Measurements from ENCODE around the gene VRK3.
A peak's percentile ranks its signal among the peaks of the same experiment; 100 is the strongest.

VRK3 gene

DNA sequence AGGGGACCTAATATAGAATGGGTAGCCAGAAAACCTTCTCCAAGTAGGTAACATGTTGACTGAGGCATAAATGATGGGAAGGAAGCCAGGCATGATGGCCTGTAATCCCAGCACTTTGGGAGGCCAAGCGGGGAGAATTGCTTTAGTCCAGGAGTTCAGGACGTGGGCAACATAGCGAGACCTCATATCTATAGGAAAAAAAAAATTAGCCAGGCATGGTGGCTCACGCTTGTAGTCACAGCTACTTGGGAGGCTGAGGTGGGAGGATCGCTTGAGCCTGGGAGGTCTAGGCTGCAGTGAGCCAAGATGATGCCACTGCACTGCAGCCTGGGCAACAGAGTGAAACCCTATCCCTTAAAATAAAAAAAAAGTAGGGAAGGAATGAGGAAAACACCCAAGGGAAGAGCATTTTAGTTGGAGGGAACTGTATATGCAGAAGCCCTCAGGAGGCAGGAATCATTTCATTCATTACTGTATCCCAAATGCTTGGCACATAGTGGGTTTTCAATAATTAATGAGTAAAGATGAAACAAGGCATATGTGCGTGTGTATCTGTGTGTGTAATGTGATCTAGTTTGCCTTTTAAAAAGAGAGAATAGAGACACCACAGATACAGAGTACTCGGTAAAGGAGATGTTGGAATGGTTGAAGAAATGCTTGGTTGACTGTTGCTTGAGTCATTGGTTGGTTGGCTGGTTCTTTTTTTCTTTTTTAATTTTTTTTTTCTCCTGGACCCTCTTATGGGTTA, 93.7 kb downstream of the VRK3 start:
- H3K4me3 ChIP-seq: peak overlapping the region; percentile 94
- DNase-seq (ENCODE audit: low read depth, low spot score): no peak
- H3K9ac ChIP-seq (ENCODE audit: insufficient read length): no peak overlapping the region
- peaks cover 62% of the 10 kb centered on the region for H3K36me3 ChIP-seq (ENCODE audit: insufficient read depth, low read length)
- no peaks in the 10 kb centered on the region for H3K9me3 ChIP-seq (ENCODE audit: low read depth, low read length)
- TF ChIP-seq EZH2 (IDR thresholded peaks at IDR 0.05): no peak
- no peak for TF ChIP-seq POLR2AphosphoS5 (IDR thresholded peaks at IDR 0.05; ENCODE audit: borderline replicate concordance, low read depth, low read length)
- no peak for TF ChIP-seq FOXP2 (optimal IDR thresholded peaks at IDR 0.05; ENCODE audit: control extremely low read depth, extremely low read length, insufficient read depth)
- no peak overlapping the region for H3K27ac ChIP-seq

DNA sequence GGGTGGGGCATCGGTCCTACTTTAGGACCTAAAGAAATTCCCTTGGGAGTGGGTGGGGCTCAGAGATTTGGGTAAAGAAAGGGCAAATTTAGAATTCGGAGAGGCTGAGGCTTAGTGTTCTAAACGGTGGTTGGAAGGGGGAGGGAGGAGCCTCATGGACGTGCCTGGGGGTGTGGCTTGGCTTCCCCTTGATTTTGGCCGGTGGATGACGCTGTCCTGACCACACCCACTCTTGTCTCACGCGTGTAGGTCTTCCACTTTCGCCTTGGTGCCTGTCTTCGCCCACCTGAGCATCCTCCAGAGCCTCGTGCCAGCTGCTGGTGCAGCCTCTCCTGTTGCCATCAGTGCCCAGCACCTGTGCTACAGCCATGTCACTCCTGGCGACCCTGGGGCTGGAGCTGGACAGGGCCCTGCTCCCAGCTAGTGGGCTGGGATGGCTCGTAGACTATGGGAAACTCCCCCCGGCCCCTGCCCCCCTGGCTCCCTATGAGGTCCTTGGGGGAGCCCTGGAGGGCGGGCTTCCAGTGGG, 94.6 kb downstream of the VRK3 start:
- DNase-seq (ENCODE audit: low read depth, low spot score): no peak
- Histone ChIP-seq H3K9me3 (ENCODE audit: low read depth, low read length) (no peaks in the 10 kb centered on the region), H3K27ac (peak overlapping the region; percentile 99), H3K36me3 (ENCODE audit: insufficient read depth, low read length) (peaks cover 69% of the 10 kb centered on the region), H3K9ac (ENCODE audit: insufficient read length) (peak overlapping the region; percentile 100), H3K4me3 (peak overlapping the region; percentile 94)
- TF ChIP-seq FOXP2 (optimal IDR thresholded peaks at IDR 0.05; ENCODE audit: control extremely low read depth, extremely low read length, insufficient read depth) (no peak), EZH2 (IDR thresholded peaks at IDR 0.05) (no peak), POLR2AphosphoS5 (IDR thresholded peaks at IDR 0.05; ENCODE audit: borderline replicate concordance, low read depth, low read length) (no peak)

DNA sequence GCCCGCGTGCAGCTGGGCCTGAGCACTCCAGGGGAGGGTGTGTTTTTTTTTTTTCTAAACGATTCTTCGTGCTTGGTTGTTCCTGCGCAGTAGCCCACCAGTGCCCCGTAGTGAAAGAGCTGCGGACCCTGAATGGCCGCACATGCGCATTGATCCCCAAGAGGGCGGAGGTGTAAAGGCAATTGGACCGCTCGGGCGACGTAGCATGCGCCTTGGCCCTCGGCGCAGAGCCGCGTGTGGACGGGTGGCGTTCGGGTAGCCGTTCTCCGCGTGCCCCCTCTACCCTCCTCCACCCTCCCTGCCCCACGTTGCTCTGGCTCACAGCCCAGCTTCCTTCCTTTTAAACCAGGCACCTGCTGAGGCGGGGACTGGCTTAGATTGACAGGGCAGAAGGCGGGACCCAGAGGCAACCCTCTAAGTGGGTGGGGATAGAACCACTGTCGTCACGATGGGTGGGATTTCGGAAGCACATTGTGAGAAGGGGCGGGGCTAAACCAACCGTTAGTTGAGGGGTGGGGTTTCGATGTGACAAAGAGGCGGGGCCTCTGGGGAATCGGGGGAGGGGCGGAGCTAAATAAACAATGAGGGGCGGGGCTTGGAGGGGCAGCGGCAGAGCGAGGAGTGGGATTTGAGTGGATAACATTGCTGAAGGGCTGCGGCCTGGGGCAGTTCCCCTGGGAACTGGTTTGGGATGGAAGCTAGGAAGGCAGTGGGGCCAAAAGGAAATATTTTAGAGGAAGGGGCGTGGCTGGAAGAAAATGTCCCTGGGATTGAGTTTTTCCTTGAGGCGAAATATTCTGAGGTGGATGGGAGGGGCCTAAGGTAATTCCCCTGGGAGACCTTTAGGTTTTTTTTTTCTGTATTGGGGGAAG, 95.3 kb downstream of the VRK3 start:
- DNase-seq (ENCODE audit: low read depth, low spot score): peak; percentile 97
- no peaks in the 10 kb centered on the region for H3K9me3 ChIP-seq (ENCODE audit: low read depth, low read length)
- no peak for TF ChIP-seq EZH2 (IDR thresholded peaks at IDR 0.05)
- peak; percentile 92 for TF ChIP-seq POLR2AphosphoS5 (IDR thresholded peaks at IDR 0.05; ENCODE audit: borderline replicate concordance, low read depth, low read length)
- peaks cover 76% of the 10 kb centered on the region for H3K36me3 ChIP-seq (ENCODE audit: insufficient read depth, low read length)
- peak overlapping the region; percentile 94 for H3K4me3 ChIP-seq
- H3K27ac ChIP-seq: peak overlapping the region; percentile 99
- H3K9ac ChIP-seq (ENCODE audit: insufficient read length): peak overlapping the region; percentile 100

DNA sequence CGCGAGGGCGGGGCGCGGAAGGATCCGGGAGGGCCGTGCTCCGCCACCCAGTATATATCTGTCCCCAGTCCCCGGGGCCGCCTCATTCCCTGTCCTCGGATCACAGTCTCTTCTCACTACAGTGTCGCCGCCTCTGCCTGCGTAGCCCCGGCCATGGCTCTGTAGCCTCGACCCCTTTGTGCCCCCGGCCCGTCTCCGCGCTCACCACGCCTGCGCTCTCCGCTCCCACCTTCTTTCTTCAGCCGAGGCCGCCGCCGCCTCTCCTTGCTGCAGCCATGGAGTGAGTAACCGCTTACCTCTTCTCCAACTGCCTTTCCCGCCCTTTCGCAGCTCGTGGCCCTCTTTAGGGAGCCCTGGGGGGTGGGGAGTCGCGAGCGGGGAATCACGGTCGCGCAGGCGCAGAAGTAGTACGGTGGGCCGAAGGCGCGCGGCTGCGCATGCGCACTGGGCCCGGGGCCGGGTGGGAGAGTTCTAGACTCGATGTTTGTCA, 96.0 kb downstream of the VRK3 start, which contains the start of the genes ATF5 and NUP62:
TSS of gene ATF5 (plus strand) at position 85 of the 490 bp plus-strand sequence. CDS start 1,646 bp downstream, outside the sequence.
TSS of gene NUP62 (minus strand) at position 384 of the 490 bp plus-strand sequence. CDS start 19,697 bp downstream, outside the sequence.
- peaks cover 83% of the 10 kb centered on the region for H3K36me3 ChIP-seq (ENCODE audit: insufficient read depth, low read length)

DNA sequence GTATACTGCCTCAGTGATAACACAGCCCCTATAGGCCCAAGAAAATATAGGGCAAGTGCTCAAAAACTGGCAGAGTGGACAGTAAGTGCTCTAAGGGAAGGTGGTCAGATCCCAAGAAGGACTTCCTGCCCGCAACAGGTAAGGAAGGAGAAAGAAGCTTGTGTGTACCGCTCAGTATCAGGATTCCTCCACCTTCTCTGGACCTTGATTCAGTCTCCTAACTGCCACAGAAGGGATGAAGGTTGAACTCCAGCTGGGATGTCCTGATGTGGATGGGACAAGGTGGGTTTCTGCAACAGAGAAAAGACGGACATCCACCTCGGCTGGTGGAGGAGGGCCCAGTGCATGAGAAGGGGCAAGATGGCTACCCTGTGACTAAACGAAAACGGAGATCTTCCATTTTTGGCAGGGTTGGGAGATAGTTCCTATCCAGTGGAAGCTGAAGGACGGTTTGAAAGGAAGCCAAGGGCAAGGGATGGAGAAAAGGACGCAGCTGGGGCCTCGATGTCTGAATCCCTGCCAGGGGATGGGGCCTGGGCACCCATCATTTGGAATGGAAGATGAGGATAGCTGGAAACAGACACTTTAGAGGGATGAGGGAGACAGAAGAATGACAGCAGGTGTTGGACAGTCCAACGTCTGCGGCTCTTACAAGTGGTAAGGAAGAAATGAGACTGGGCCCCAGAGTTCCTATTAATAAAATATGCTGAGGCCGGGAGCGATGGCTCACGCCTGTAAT, 97.5 kb downstream of the VRK3 start:
- Histone ChIP-seq H3K9me3 (ENCODE audit: low read depth, low read length) (no peaks in the 10 kb centered on the region), H3K36me3 (ENCODE audit: insufficient read depth, low read length) (peaks cover 88% of the 10 kb centered on the region), H3K9ac (ENCODE audit: insufficient read length) (peak overlapping the region; percentile 100), H3K27ac (peak overlapping the region; percentile 99), H3K4me3 (peak overlapping the region; percentile 94)
- TF ChIP-seq FOXP2 (optimal IDR thresholded peaks at IDR 0.05; ENCODE audit: control extremely low read depth, extremely low read length, insufficient read depth) (no peak), POLR2AphosphoS5 (IDR thresholded peaks at IDR 0.05; ENCODE audit: borderline replicate concordance, low read depth, low read length) (peak; percentile 12; the same call in 1 of the 2 replicates), EZH2 (IDR thresholded peaks at IDR 0.05) (no peak)
- DNase-seq (ENCODE audit: low read depth, low spot score): no peak

More for the DNA sequence above, 96.0 kb downstream of the VRK3 start, which contains the start of the genes ATF5 and NUP62:
- H3K9ac ChIP-seq (ENCODE audit: insufficient read length): peak within 1 kb of the TSS; percentile 100
- H3K4me3 ChIP-seq: peak within 1 kb of the TSS; percentile 94
- peak within 1 kb of the TSS; percentile 99 for H3K27ac ChIP-seq
- DNase-seq (ENCODE audit: low read depth, low spot score): peak; percentile 63
- TF ChIP-seq EZH2 (IDR thresholded peaks at IDR 0.05) (no peak), POLR2AphosphoS5 (IDR thresholded peaks at IDR 0.05; ENCODE audit: borderline replicate concordance, low read depth, low read length) (peak; percentile 71), FOXP2 (optimal IDR thresholded peaks at IDR 0.05; ENCODE audit: control extremely low read depth, extremely low read length, insufficient read depth) (no peak)
- H3K9me3 ChIP-seq (ENCODE audit: low read depth, low read length): no peaks in the 10 kb centered on the region

DNA sequence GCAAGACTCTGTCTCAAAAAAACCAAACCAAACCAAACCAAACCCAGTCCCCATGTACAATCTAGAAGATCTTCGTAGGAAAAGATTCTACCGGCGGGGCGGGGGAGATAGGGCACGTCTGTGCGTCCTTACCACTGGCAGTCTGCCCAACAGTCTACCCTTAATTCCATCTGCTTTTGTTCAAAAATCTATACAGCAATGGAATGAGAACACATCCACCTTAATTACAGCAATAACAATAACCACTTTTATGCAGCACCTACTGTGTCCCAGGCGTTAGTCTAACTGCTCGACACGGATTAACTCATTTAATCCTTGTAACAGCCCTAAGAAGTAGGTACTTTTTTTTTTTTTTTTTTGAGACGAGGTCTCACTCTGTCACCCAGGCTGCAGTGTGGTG, 98.7 kb downstream of the VRK3 start:
- Histone ChIP-seq H3K4me3 (no peak overlapping the region), H3K9me3 (ENCODE audit: low read depth, low read length) (no peaks in the 10 kb centered on the region), H3K36me3 (ENCODE audit: insufficient read depth, low read length) (peaks cover 89% of the 10 kb centered on the region), H3K27ac (no peak overlapping the region), H3K9ac (ENCODE audit: insufficient read length) (no peak overlapping the region)
- no peak for DNase-seq (ENCODE audit: low read depth, low spot score)
- TF ChIP-seq POLR2AphosphoS5 (IDR thresholded peaks at IDR 0.05; ENCODE audit: borderline replicate concordance, low read depth, low read length) (no peak), FOXP2 (optimal IDR thresholded peaks at IDR 0.05; ENCODE audit: control extremely low read depth, extremely low read length, insufficient read depth) (no peak), EZH2 (IDR thresholded peaks at IDR 0.05) (no peak)
